SU-DHL-6 (cell line): ENCODE measurements around the gene PSMC3IP.

ENCODE experiments used
- EZH2phosphoT487 ChIP-seq: fragments of 200-600 bp; sonication (generic), shearing (Covaris generic); conservative IDR thresholded peaks from 2 replicates; pipeline ENCODE4 v1.6.1; 2018; ENCODE audit warnings: mild to moderate bottlenecking, antibody characterized with exemption, low read length, moderate library complexity, mixed read lengths
- TF ChIP-seq, protein P1 (sequence below): fragments of 200-600 bp; sonication (generic); IDR thresholded peaks from one replicate; pipeline ENCODE4 v1.5.1; 2017; ENCODE audit warnings: antibody characterized with exemption, mild to moderate bottlenecking, low read length, moderate library complexity; ENCODE audit not compliant: insufficient read depth, poor library complexity, severe bottlenecking

DNA sequence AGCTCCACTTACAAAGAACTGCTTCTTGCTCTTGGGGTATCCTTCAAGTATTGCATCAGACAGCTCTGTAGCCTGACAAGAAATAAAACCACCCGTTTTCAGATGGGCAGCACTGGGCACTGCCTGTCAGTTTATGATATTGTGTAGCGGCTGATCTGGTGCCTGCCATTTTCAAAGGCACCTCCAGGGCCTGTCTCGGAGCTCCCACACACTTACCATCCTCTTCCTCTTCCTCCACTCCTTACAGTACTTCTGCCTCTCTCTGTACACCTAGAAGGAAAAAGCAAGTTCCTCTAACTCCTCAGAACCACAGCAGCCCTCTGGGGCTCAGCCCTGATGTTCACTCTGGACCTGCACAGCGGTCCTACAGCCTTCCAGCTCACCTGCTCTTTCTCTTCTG lies 4.4 kb downstream of the PSMC3IP start:
- no peak for TF ChIP-seq EZH2phosphoT487
- TF ChIP-seq, protein P1, sequence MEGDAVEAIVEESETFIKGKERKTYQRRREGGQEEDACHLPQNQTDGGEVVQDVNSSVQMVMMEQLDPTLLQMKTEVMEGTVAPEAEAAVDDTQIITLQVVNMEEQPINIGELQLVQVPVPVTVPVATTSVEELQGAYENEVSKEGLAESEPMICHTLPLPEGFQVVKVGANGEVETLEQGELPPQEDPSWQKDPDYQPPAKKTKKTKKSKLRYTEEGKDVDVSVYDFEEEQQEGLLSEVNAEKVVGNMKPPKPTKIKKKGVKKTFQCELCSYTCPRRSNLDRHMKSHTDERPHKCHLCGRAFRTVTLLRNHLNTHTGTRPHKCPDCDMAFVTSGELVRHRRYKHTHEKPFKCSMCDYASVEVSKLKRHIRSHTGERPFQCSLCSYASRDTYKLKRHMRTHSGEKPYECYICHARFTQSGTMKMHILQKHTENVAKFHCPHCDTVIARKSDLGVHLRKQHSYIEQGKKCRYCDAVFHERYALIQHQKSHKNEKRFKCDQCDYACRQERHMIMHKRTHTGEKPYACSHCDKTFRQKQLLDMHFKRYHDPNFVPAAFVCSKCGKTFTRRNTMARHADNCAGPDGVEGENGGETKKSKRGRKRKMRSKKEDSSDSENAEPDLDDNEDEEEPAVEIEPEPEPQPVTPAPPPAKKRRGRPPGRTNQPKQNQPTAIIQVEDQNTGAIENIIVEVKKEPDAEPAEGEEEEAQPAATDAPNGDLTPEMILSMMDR = no peak
